Aorta (tissue), 5 donors: Measurements from ENCODE around the gene SLC12A7. TPM values are rescaled to one million over a fixed set of nuclear protein-coding genes. Genes with fewer than 3 reads are reported as not detected.

Experiments
- ATAC-seq: fragments of 200-7000 bp; cut with Tn5 transposase; one replicate; pipeline ENCODE4 v1.9.1; 2022; ENCODE audit warnings: moderate library complexity; ENCODE audit not compliant: low FRiP score
- DNase-seq, 2 donors: peaks; one replicate each; pipeline ENCODE4 v3.0.0-alpha.2; 2020
- H3K27ac ChIP-seq, 2 donors: one replicate each; pipeline ENCODE4 v1.5.1; 2013; ENCODE audit warnings: low read length in 2 of 2, mild to moderate bottlenecking in 2 of 2, moderate library complexity in 2 of 2, control low read depth in 1 of 2, inconsistent platforms in 1 of 2, low read depth in 1 of 2
- H3K27me3 ChIP-seq, 2 donors: one replicate each; pipeline ENCODE4 v1.6.1; 2013; ENCODE audit warnings: control low read depth in 1 of 2, low read length in 1 of 2, mild to moderate bottlenecking in 1 of 2, moderate library complexity in 1 of 2; ENCODE audit not compliant: insufficient read depth in 2 of 2, control insufficient read depth in 1 of 2
- H3K36me3 ChIP-seq, 2 donors: one replicate each; pipeline ENCODE4 v1.6.1; 2013; ENCODE audit warnings: control low read depth in 1 of 2, low read length in 1 of 2, mild to moderate bottlenecking in 1 of 2; ENCODE audit not compliant: insufficient read depth in 2 of 2, control insufficient read depth in 1 of 2
- H3K4me1 ChIP-seq, 2 donors: one replicate each; pipeline ENCODE4 v1.6.1; 2013; ENCODE audit warnings: low read length in 2 of 2, control low read depth in 1 of 2, mild to moderate bottlenecking in 1 of 2, moderate library complexity in 1 of 2; ENCODE audit not compliant: insufficient read depth in 2 of 2, control insufficient read depth in 1 of 2
- H3K4me3 ChIP-seq, 2 donors: one replicate each; pipeline ENCODE4 v1.5.1; 2013; ENCODE audit warnings: low read length in 2 of 2, control low read depth in 1 of 2, mild to moderate bottlenecking in 1 of 2
- H3K9me3 ChIP-seq: one replicate; pipeline ENCODE4 v1.6.1; 2013; ENCODE audit warnings: mild to moderate bottlenecking, low read length; ENCODE audit not compliant: control insufficient read depth
- WGBS, 2 donors: extraction: QIAGEN DNeasy Blood & Tissue Kit; methylation state at CpG; one replicate each; pipeline ENCODE4 v1.1.7; 2013; 5-methylcytosine and 5-hydroxymethylcytosine counted together
- intact Hi-C, 2 donors: fragments of 100-400 bp; cut with DNase I; formaldehyde crosslinking; loops; one replicate each; pipeline versions ENCODE4 v1.14.2 to v1.15.0; 2022
- polyA plus RNA-seq, 2 donors: library from polyadenylated mRNA; stranded (reverse); fragments of 200-250 nt; gene quantifications; one replicate each; pipeline ENCODE4 v1.2.3, GENCODE V29; 2013
- total RNA-seq, 2 donors: library from RNA; stranded (reverse); fragmentation: NEBNext Ultra II Directional; extraction: Animal tissue kit (Norgen Biotek cat#: 25700); gene quantifications; one replicate each; pipeline ENCODE4 v1.2.1, GENCODE V29; 2021
- donor health status: healthy with polysubstance abuse.
- donor health status: Bipolar disorder and iron deficiency.
- donor health status: DM: no; HTN: no; CAD: no.
- donor health status: DM: no; HTN: no; CAD: no.
- donor health status: DM: yes; HTN: yes; CAD: no.

SLC12A7 gene
- total and polyA plus RNA-seq, 4 donors: 4.5 to 54.4 (median 19.3) TPM

- Histone ChIP-seq H3K27me3 (no peaks in the 10 kb centered on the region), H3K4me1 (no peaks in the 10 kb centered on the region), H3K9me3 (no peaks in the 10 kb centered on the region), H3K27ac (no peak overlapping the region), H3K4me3 (no peak overlapping the region), H3K36me3 (peaks cover 0 to 2% of the 10 kb centered on the region in 2 donors)
- DNase-seq (no peak), ATAC-seq (no peak)
- 89% methylated on average over 22 of the region's 22 CpGs for WGBS, 2 donors
- intact Hi-C loops: no loop called here
These were observed 14.4 kb downstream of the SLC12A7 start for GRCh38 chr5:1097381-1097987.

- Histone ChIP-seq H3K27me3 (no peaks in the 10 kb centered on the region), H3K27ac (no peak overlapping the region), H3K36me3 (peaks cover 0 to 2% of the 10 kb centered on the region in 2 donors), H3K9me3 (no peaks in the 10 kb centered on the region), H3K4me1 (no peaks in the 10 kb centered on the region), H3K4me3 (no peak overlapping the region)
- 87 to 89% methylated on average over 10 of the region's 10 CpGs for WGBS, 2 donors
- DNase-seq: no peak
- ATAC-seq: no peak
- intact Hi-C loops: no loop called here
These were observed 15.0 kb downstream of the SLC12A7 start for GRCh38 chr5:1096838-1097237.

GRCh38 chr5:1095990-1096363 is 15.9 kb downstream of the SLC12A7 start:
- H3K9me3 ChIP-seq: no peaks in the 10 kb centered on the region
- 89 to 91% methylated on average over 11 of the region's 11 CpGs for WGBS, 2 donors
- intact Hi-C loops: no loop called here
- H3K27ac ChIP-seq: no peak overlapping the region
- DNase-seq: no peak
- H3K27me3 ChIP-seq: no peaks in the 10 kb centered on the region
- no peak overlapping the region for H3K4me3 ChIP-seq
- no peaks in the 10 kb centered on the region for H3K4me1 ChIP-seq
- peaks cover 0 to 2% of the 10 kb centered on the region in 2 donors for H3K36me3 ChIP-seq
- no peak for ATAC-seq

GRCh38 chr5:1095302-1095989 is 16.4 kb downstream of the SLC12A7 start:
- no peak for DNase-seq
- H3K4me3 ChIP-seq: no peak overlapping the region
- ATAC-seq: no peak
- H3K27ac ChIP-seq: no peak overlapping the region
- no peaks in the 10 kb centered on the region for H3K9me3 ChIP-seq
- H3K36me3 ChIP-seq: peaks cover 0 to 2% of the 10 kb centered on the region in 2 donors
- no peaks in the 10 kb centered on the region for H3K4me1 ChIP-seq
- 92 to 93% methylated on average over 22 of the region's 22 CpGs for WGBS, 2 donors
- intact Hi-C loops: no loop called here
- no peaks in the 10 kb centered on the region for H3K27me3 ChIP-seq

- Histone ChIP-seq H3K9me3 (no peaks in the 10 kb centered on the region), H3K4me3 (no peak overlapping the region), H3K4me1 (no peaks in the 10 kb centered on the region), H3K27me3 (no peaks in the 10 kb centered on the region), H3K36me3 (peaks cover 0 to 2% of the 10 kb centered on the region in 2 donors), H3K27ac (no peak overlapping the region)
- WGBS, 2 donors: 82 to 83% methylated on average over 16 to 21 of the region's 21 CpGs
- ATAC-seq: no peak
- intact Hi-C loops: no loop called here
- no peak for DNase-seq
These were observed 17.1 kb downstream of the SLC12A7 start for GRCh38 chr5:1094670-1095190.

- no peak for ATAC-seq
- 88 to 89% methylated on average over 26 of the region's 26 CpGs for WGBS, 2 donors
- Histone ChIP-seq H3K27ac (no peak overlapping the region), H3K9me3 (no peaks in the 10 kb centered on the region), H3K4me3 (no peak overlapping the region), H3K36me3 (peaks cover 0 to 2% of the 10 kb centered on the region in 2 donors), H3K4me1 (no peaks in the 10 kb centered on the region), H3K27me3 (no peaks in the 10 kb centered on the region)
- DNase-seq: no peak
- intact Hi-C loops: no loop called here
These were observed 18.5 kb downstream of the SLC12A7 start for GRCh38 chr5:1093361-1093760.

GRCh38 chr5:1092122-1092521 is 19.7 kb downstream of the SLC12A7 start:
- no peaks in the 10 kb centered on the region for H3K4me1 ChIP-seq
- intact Hi-C loops: no loop called here
- no peak overlapping the region for H3K27ac ChIP-seq
- H3K9me3 ChIP-seq: no peaks in the 10 kb centered on the region
- no peak overlapping the region for H3K4me3 ChIP-seq
- H3K36me3 ChIP-seq: peaks cover 0 to 2% of the 10 kb centered on the region in 2 donors
- DNase-seq (no peak), ATAC-seq (no peak)
- no peaks in the 10 kb centered on the region for H3K27me3 ChIP-seq
- 92 to 95% methylated on average over 14 of the region's 14 CpGs for WGBS, 2 donors

GRCh38 chr5:1091632-1092031 is 20.2 kb downstream of the SLC12A7 start:
- intact Hi-C loops: no loop called here
- Histone ChIP-seq H3K9me3 (no peaks in the 10 kb centered on the region), H3K4me3 (no peak overlapping the region), H3K4me1 (no peaks in the 10 kb centered on the region), H3K36me3 (peaks cover 0 to 2% of the 10 kb centered on the region in 2 donors), H3K27me3 (no peaks in the 10 kb centered on the region), H3K27ac (no peak overlapping the region)
- DNase-seq: no peak
- 94 to 97% methylated on average over 23 of the region's 23 CpGs for WGBS, 2 donors
- no peak for ATAC-seq

GRCh38 chr5:1090538-1090937 is 21.3 kb downstream of the SLC12A7 start:
- H3K36me3 ChIP-seq: peaks cover 0 to 2% of the 10 kb centered on the region in 2 donors
- intact Hi-C loops: no loop called here
- no peak for DNase-seq
- H3K9me3 ChIP-seq: no peaks in the 10 kb centered on the region
- no peaks in the 10 kb centered on the region for H3K27me3 ChIP-seq
- WGBS, 2 donors: 81 to 82% methylated on average over 15 to 16 of the region's 16 CpGs
- H3K4me1 ChIP-seq: no peaks in the 10 kb centered on the region
- no peak overlapping the region for H3K27ac ChIP-seq
- H3K4me3 ChIP-seq: no peak overlapping the region
- no peak for ATAC-seq
